ENCODE data around the gene PRG3. TPM values are rescaled to one million over a fixed set of nuclear protein-coding genes. Genes with fewer than 3 reads are reported as not detected.
A peak's percentile ranks its signal among the peaks of the same experiment; 100 is the strongest.

PRG3 gene
- total and polyA plus RNA-seq, 8 donors, result not detected

DNA sequence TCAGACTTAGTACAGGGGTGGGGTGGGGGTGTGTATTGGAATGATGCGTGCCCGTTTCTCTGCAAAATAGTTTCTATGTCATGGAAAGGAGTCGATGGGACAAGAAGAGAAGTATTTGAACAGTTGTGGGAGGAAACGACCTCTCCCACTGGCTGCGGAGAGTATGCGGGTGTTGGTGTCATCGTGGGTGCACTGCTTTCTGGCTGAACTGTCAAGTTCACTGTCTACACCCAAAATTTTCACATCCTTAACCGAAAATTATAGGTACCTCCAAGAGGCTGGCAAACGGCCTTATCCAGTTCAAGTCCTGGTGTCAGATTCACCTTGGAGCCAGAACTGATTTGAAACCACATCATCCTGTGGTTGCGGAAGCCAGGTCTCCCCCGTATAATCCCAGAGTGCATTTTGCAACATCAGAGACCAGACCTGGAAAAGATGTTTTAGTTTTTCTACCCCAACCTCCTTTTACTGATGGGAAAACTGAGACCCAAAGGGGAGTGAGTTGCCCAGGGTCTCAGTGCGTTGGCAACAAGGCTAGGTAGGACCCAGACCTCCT is 44.8 kb downstream of the PRG3 start:
- Histone ChIP-seq H3K4me3 (peak overlapping the region; percentile 82 to 94 (median 84)), H3K36me3 (peaks cover 0 to 18% (median 17%) of the 10 kb centered on the region in 3 donors), H3K9me3 (no peaks in the 10 kb centered on the region), H3K27ac (peak overlapping the region; percentile 65 to 82 (median 73)), H3K4me1 (peaks cover 3 to 9% (median 4%) of the 10 kb centered on the region in 3 donors), H3K27me3 (no peaks in the 10 kb centered on the region)
- ATAC-seq (no peak), DNase-seq (peak in 1 of 6 donors; percentile 5), FAIRE-seq (no peak)
- intact Hi-C loops (cut with DNase I), result no loop called here
- TF ChIP-seq, protein P1, sequence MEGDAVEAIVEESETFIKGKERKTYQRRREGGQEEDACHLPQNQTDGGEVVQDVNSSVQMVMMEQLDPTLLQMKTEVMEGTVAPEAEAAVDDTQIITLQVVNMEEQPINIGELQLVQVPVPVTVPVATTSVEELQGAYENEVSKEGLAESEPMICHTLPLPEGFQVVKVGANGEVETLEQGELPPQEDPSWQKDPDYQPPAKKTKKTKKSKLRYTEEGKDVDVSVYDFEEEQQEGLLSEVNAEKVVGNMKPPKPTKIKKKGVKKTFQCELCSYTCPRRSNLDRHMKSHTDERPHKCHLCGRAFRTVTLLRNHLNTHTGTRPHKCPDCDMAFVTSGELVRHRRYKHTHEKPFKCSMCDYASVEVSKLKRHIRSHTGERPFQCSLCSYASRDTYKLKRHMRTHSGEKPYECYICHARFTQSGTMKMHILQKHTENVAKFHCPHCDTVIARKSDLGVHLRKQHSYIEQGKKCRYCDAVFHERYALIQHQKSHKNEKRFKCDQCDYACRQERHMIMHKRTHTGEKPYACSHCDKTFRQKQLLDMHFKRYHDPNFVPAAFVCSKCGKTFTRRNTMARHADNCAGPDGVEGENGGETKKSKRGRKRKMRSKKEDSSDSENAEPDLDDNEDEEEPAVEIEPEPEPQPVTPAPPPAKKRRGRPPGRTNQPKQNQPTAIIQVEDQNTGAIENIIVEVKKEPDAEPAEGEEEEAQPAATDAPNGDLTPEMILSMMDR (IDR thresholded peaks at IDR 0.05), result no peak
- 22 to 26% methylated on average over 12 of the region's 12 CpGs for WGBS, 2 donors

DNA sequence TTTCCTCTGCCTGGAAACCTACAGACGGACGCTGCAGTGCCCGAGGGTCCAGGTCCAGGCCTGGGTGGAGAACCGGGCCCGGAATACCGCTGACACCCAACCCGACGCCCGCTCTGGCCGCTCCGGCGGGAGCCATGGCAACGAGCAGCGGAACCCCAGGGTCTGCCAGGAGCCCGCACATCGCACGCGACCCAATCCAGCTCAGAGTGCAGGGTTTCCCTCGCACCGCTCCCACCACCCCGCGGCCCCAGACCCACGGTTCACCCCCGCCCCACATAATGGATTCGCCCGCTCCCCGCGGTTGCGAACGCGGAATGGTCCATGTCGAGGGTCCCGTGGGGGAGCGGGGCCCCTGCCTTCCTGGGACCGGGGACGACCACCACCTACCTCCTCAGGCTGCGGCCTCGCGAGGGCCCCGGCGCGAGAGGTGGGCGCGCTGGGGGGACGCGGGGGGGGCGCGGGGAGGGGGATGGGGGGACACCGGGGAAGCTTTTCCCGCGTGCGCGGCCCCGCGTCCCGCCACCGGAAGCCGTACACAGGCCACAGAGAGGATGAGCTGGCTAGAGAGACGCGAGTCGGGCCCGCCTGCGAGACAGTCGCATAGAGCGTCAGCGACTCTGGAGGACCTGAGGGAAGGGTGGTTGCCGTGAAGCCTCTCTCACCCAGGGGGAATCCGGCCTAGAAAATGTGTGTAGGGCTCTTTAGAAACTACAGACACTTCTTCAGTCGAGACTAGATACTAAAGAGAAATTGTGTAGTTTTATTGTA is 45.4 kb downstream of the PRG3 start, which contains the start of gene SSRP1:
TSS of gene SSRP1 (minus strand) at position 550 of the 768 bp plus-strand sequence. CDS start 771 bp downstream, outside the sequence.
- H3K27me3 ChIP-seq, result no peaks in the 10 kb centered on the region
- TF ChIP-seq, protein P1 (IDR thresholded peaks at IDR 0.05), result no peak
- ATAC-seq, result peak; percentile 98 to 99 (median 98)
- DNase-seq, result peak; percentile 81 to 95 (median 85)
- peaks cover 0 to 24% (median 23%) of the 10 kb centered on the region in 3 donors for H3K36me3 ChIP-seq
- peaks cover 3 to 9% (median 4%) of the 10 kb centered on the region in 3 donors for H3K4me1 ChIP-seq
- WGBS, 2 donors, result 0% methylated on average over 36 to 69 of the region's 69 CpGs
- intact Hi-C loops (cut with DNase I), result no loop called here
- FAIRE-seq, result no peak
- H3K9me3 ChIP-seq, result no peaks in the 10 kb centered on the region
- peak within 1 kb of the TSS; percentile 65 to 82 (median 73) for H3K27ac ChIP-seq
- H3K4me3 ChIP-seq, result peak within 1 kb of the TSS; percentile 82 to 94 (median 84)

DNA sequence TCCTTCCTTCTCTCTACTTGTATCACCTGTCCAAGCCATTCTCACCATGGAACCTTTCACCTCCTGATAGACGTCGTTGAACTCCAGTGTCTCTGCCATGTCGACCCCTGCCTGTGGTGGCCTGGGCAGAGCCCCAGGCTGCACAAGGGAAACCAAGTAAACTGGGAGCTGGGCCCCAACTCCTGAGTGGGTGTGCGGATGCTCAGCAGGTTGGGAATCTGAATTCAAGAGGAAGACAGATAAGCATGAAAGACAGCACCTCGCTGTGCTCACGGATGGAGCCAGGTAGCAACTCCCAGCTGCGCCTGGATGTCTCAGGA is 46.0 kb downstream of the PRG3 start:
- FAIRE-seq, result no peak
- no peak for DNase-seq
- Histone ChIP-seq H3K9me3 (no peaks in the 10 kb centered on the region), H3K27ac (peak overlapping the region in 3 of 4 donors; percentile 65 to 78 (median 68)), H3K27me3 (no peaks in the 10 kb centered on the region), H3K4me1 (peaks cover 3 to 9% (median 4%) of the 10 kb centered on the region in 3 donors), H3K4me3 (peak overlapping the region; percentile 82 to 94 (median 84)), H3K36me3 (peaks cover 0 to 28% (median 28%) of the 10 kb centered on the region in 3 donors)
- TF ChIP-seq, protein P1 (IDR thresholded peaks at IDR 0.05), result no peak
- 2 to 4% methylated on average over 7 of the region's 7 CpGs for WGBS, 2 donors
- ATAC-seq, result no peak
- intact Hi-C loops (cut with DNase I), result no loop called here

DNA sequence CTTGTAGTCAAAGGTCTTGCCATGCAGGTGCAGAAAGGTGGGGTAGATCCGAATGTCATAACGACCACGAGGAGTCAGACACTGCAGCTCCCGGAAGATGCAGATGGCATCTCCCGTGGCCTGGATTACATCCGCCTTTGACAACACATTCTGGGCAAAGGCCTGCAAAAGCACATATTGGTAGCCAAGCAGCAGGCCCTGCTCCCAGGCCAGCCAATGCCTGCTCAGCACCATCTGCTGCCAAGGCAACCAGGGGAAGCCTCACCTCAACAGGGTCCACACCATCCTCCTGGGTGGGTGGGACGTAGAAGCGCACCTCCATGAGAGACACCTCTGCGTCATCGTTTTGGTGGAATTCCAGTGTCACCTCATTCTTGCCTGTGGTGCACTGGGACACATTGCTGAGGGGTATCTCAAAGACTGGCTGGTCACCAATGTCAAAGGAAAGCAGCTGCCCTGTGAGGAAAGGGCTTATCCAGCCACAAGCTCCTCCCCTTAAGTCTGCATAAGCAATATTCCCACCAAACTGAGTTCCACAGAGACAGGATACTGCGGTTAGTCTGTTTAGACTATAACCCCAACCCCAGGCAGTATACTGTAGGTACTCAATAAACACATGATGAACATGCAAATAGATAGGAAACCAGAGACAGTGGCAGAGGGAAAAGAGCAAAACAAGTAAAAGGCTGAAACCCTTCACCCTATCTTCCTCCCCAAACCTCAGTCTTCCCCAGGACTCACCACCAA is 48.1 kb downstream of the PRG3 start:
- no peak for FAIRE-seq

More for the DNA sequence above, 48.1 kb downstream of the PRG3 start:
- Histone ChIP-seq H3K9me3 (no peaks in the 10 kb centered on the region), H3K4me3 (no peak overlapping the region), H3K27me3 (no peaks in the 10 kb centered on the region), H3K27ac (no peak overlapping the region), H3K4me1 (peaks cover 3 to 9% (median 4%) of the 10 kb centered on the region in 3 donors), H3K36me3 (peaks cover 0 to 35% (median 30%) of the 10 kb centered on the region in 3 donors)
- peak in 1 of 6 donors; percentile 15 for DNase-seq
- no peak for ATAC-seq
- intact Hi-C loops (cut with DNase I), result no loop called here
- 91 to 92% methylated on average over 11 of the region's 11 CpGs for WGBS, 2 donors
- TF ChIP-seq, protein P1 (IDR thresholded peaks at IDR 0.05), result no peak

Data from pancreas (tissue), 10 donors.